Endothelial cell of umbilical vein (primary cell): Measurements from ENCODE around the gene HAVCR2. TPM values are rescaled to one million over a fixed set of nuclear protein-coding genes. Genes with fewer than 3 reads are reported as not detected.

Experiments used
- BruUV-seq: library from RNA; stranded (reverse); fragments of 400-500 nt; replicated peaks from 2 replicates; lab custom pipeline; 2021; lab: Mats Ljungman, UMichigan
- CTCF ChIA-PET: fragments of 300-600, 350-600 bp; sonication (Branson Sonifier 250); formaldehyde crosslinking; loops from one replicate; lab custom pipeline; 2021; ENCODE audit warnings: antibody characterized with exemption, inconsistent platforms; lab: Charles Lee
- POLR2A ChIA-PET: fragments of 300-600, 350-600 bp; sonication (Branson Sonifier 250); formaldehyde crosslinking; loops from one replicate; lab custom pipeline; 2021; ENCODE audit warnings: antibody characterized with exemption, inconsistent platforms; lab: Charles Lee
- DNase-seq: peaks from one replicate; pipeline ENCODE4 v3.0.0-alpha.2; 2011; ENCODE audit warnings: low read depth, low spot score
- FAIRE-seq: peaks from 2 replicates; lab custom pipeline; 2011; peaks lifted over from hg19 to GRCh38; lab: Jason Lieb, UNC
- H2AFZ ChIP-seq: 2 replicates; pipeline ENCODE4 v1.6.0; 2012; ENCODE audit warnings: low read depth, low read length, control low read depth, inconsistent platforms
- H3K27ac ChIP-seq: 2 replicates; pipeline ENCODE4 v1.5.1; 2011; ENCODE audit warnings: low read depth, mild to moderate bottlenecking, control low read depth, low read length, moderate library complexity; ENCODE audit not compliant: insufficient read depth
- H3K27me3 ChIP-seq, 2 experiments: 2 replicates each; pipeline versions ENCODE4 v1.6.0 to v1.6.1; 2011; ENCODE audit warnings: low read length in 2 of 2, mixed read lengths in 1 of 2; ENCODE audit not compliant: control insufficient read depth in 2 of 2, insufficient read depth in 2 of 2
- H3K36me3 ChIP-seq, 2 experiments: 2 replicates in 1 of 2; 3 replicates in 1 of 2; pipeline ENCODE4 v1.5.1; 2011; ENCODE audit warnings: low read length in 2 of 2, mild to moderate bottlenecking in 1 of 2, moderate library complexity in 1 of 2; ENCODE audit not compliant: control insufficient read depth in 2 of 2, insufficient read depth in 2 of 2; ENCODE audit errors: extremely low read depth in 1 of 2
- H3K4me1 ChIP-seq: 3 replicates; pipeline ENCODE4 v1.5.1; 2011; ENCODE audit warnings: mild to moderate bottlenecking, low read length; ENCODE audit not compliant: control insufficient read depth, insufficient read depth; ENCODE audit errors: extremely low read depth
- H3K4me2 ChIP-seq: 2 replicates; pipeline ENCODE4 v1.6.1; 2011; ENCODE audit warnings: low read length, control low read depth, mixed read lengths; ENCODE audit not compliant: insufficient read depth
- H3K4me3 ChIP-seq, 3 experiments: fragments of 200-600 bp in 1 of 3; sonication (generic), shearing (Covaris generic) in 1 of 3; replicated peaks in 1 of 3; 2 replicates each; pipeline ENCODE4 v1.5.1; 2011 to 2016; ENCODE audit warnings: control low read depth in 3 of 3, low read length in 3 of 3, mild to moderate bottlenecking in 2 of 3, inconsistent platforms in 1 of 3, low read depth in 1 of 3, moderate library complexity in 1 of 3; ENCODE audit not compliant: insufficient read depth in 1 of 3
- H3K79me2 ChIP-seq: 2 replicates; pipeline ENCODE4 v1.6.0; 2012; ENCODE audit warnings: low read length, inconsistent platforms; ENCODE audit not compliant: control insufficient read depth, insufficient read depth
- H3K9ac ChIP-seq: replicated peaks from 2 replicates; pipeline ENCODE3; 2011; ENCODE audit warnings: low read length, control low read depth; ENCODE audit not compliant: insufficient read depth; ENCODE audit errors: extremely low read depth
- H3K9me1 ChIP-seq: replicated peaks from 3 replicates; pipeline ENCODE4 v1.6.0; 2011; ENCODE audit warnings: mild to moderate bottlenecking, low read length; ENCODE audit not compliant: control insufficient read depth, insufficient read depth; ENCODE audit errors: extremely low read depth
- H3K9me3 ChIP-seq: replicated peaks from 2 replicates; pipeline ENCODE4 v1.5.1; 2012; ENCODE audit warnings: low read length, inconsistent platforms; ENCODE audit not compliant: control insufficient read depth, insufficient read depth
- H4K20me1 ChIP-seq: replicated peaks from 2 replicates; pipeline ENCODE3; 2011; ENCODE audit warnings: mild to moderate bottlenecking, low read length; ENCODE audit not compliant: control insufficient read depth, insufficient read depth; ENCODE audit errors: extremely low read depth
- CTCF ChIP-seq, 2 donors: IDR thresholded peaks; 1 replicate in 1 of 2; 2 replicates in 1 of 2; pipeline ENCODE4 v1.5.1; 2011; ENCODE audit warnings: low read length in 2 of 2, mild to moderate bottlenecking in 2 of 2, moderate library complexity in 2 of 2, control low read depth in 1 of 2, inconsistent platforms in 1 of 2, low read depth in 1 of 2; ENCODE audit not compliant: insufficient read depth in 1 of 2; ENCODE audit errors: extremely low read depth in 1 of 2
- EZH2 ChIP-seq: IDR thresholded peaks from 2 replicates; pipeline ENCODE4 v1.6.1; 2012; ENCODE audit warnings: borderline replicate concordance, low read depth, mild to moderate bottlenecking, moderate library complexity, low read length, inconsistent platforms; ENCODE audit not compliant: severe bottlenecking
- FOS ChIP-seq: IDR thresholded peaks from 2 replicates; pipeline ENCODE4 v1.6.1; 2011; ENCODE audit warnings: mild to moderate bottlenecking, low read length, moderate library complexity, borderline replicate concordance; ENCODE audit not compliant: insufficient read depth
- GATA2 ChIP-seq: IDR thresholded peaks from 2 replicates; pipeline ENCODE4 v1.7.0; 2011; ENCODE audit warnings: low read depth, mild to moderate bottlenecking, moderate library complexity, mixed read lengths, low read length; ENCODE audit not compliant: insufficient read length, insufficient read depth
- JUN ChIP-seq: IDR thresholded peaks from 2 replicates; pipeline ENCODE4 v1.6.1; 2011; ENCODE audit warnings: borderline replicate concordance, low read depth; ENCODE audit not compliant: insufficient read length, insufficient read depth
- MYC ChIP-seq: IDR thresholded peaks from one replicate; pipeline ENCODE4 v1.6.1; 2011; ENCODE audit warnings: mild to moderate bottlenecking, low read depth, low read length
- POLR2A ChIP-seq: IDR thresholded peaks from 2 replicates; pipeline ENCODE4 v1.6.1; 2012; ENCODE audit warnings: low read depth, mild to moderate bottlenecking, control low read depth, low read length
- POLR2AphosphoS5 ChIP-seq: IDR thresholded peaks from 2 replicates; pipeline ENCODE4 v1.6.1; 2012; ENCODE audit warnings: low read depth, mild to moderate bottlenecking, control low read depth, low read length, moderate library complexity; ENCODE audit not compliant: insufficient read depth
- dilution Hi-C: fragments of 300-500 bp; cut with MboI; formaldehyde crosslinking; loops from one replicate; pipeline ENCODE4 v1.15.0; 2019; ENCODE audit warnings: low sequenced_read_pairs; ENCODE audit not compliant: extremely low pct_ligation_motif_present
- intact Hi-C: fragments of 100-400 bp; cut with micrococcal nuclease; formaldehyde crosslinking; loops from one replicate; pipeline ENCODE4 v1.10.0; 2022
- polyA plus RNA-seq, 4 experiments: library from polyadenylated mRNA; depleted of rRNA in 3 of 4; stranded (reverse) in 3 of 4; unstranded in 1 of 4; fragments of >200 nt; gene quantifications; 2 replicates each; pipeline versions ENCODE4 v1.2.1 to v1.2.3, GENCODE V29; 2011 to 2012; ENCODE audit warnings: missing spikeins in 1 of 4
- total RNA-seq: library from RNA; stranded (reverse); gene quantifications from 2 replicates; pipeline ENCODE4 v1.2.3, GENCODE V29; 2021
- TF ChIP-seq, protein P1 (sequence below): IDR thresholded peaks from 2 replicates; pipeline ENCODE4 v1.6.1; 2011; ENCODE audit not compliant: insufficient read depth, insufficient read length

HAVCR2 gene
- total and polyA plus RNA-seq, 2 donors (not counting 3 experiments of a cell fraction or from before 2014, with no cell fraction given): not detected

DNA sequence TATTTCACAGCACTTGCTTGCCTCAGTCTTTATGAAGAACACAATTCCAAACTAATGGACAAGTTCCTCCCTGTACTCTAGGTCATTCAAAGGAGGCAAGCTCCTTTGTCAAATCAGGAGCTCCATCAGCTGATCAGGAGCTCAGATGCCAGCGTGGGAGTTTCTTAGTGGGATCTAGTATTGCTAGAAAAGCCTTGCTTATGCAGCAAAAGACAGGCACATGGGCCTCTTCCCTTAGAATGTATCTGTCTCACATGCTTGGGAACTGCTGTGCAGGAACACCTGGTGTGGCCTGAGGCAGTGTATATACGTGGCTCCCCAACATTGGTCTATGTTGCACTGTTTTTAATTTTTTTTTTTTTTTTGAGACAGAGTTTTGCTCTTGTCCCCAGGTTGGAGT is 28.6 kb downstream of the HAVCR2 start:
- POLR2A ChIA-PET: no interaction called here
- no peaks in the 10 kb centered on the region for H3K4me1 ChIP-seq
- H3K4me3 ChIP-seq: no peak overlapping the region
- no TSS peak for BruUV-seq
- H3K27me3 ChIP-seq: no peaks in the 10 kb centered on the region
- H4K20me1 ChIP-seq: no peaks in the 10 kb centered on the region
- intact Hi-C loops (no loop called here), dilution Hi-C loops (no loop called here)
- H3K27ac ChIP-seq: no peak overlapping the region
- H3K9ac ChIP-seq: no peak overlapping the region
- DNase-seq (no peak), FAIRE-seq (no peak)
- no peaks in the 10 kb centered on the region for H3K36me3 ChIP-seq
- no peak overlapping the region for H3K4me2 ChIP-seq
- H3K79me2 ChIP-seq: no peaks in the 10 kb centered on the region
- no peak for TF ChIP-seq POLR2A
- TF ChIP-seq GATA2: no peak
- TF ChIP-seq EZH2: no peak
- no peak for TF ChIP-seq POLR2AphosphoS5
- no peak for TF ChIP-seq JUN
- TF ChIP-seq, protein P1, sequence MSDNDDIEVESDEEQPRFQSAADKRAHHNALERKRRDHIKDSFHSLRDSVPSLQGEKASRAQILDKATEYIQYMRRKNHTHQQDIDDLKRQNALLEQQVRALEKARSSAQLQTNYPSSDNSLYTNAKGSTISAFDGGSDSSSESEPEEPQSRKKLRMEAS: no peak
- TF ChIP-seq MYC: no peak
- no peak for TF ChIP-seq CTCF (IDR thresholded peaks at IDR 0.05; ENCODE audit: extremely low read depth in 1 of 2, insufficient read depth in 1 of 2, low read depth in 1 of 2, low read length in 2 of 2)
- TF ChIP-seq FOS: no peak
- H3K9me1 ChIP-seq: no peaks in the 10 kb centered on the region
- CTCF ChIA-PET: no interaction called here
- no peak overlapping the region for H2AFZ ChIP-seq
- no peaks in the 10 kb centered on the region for H3K9me3 ChIP-seq
